ENCODE data around the gene FMO2. TPM values are rescaled to one million over a fixed set of nuclear protein-coding genes. Genes with fewer than 3 reads are reported as not detected.
A peak's percentile ranks its signal among the peaks of the same experiment; 100 is the strongest.

The FMO2 gene
- total RNA-seq, 2 experiments from 2014 or later, result not detected

GRCh38 chr1:171188388-171189266 is 3.5 kb downstream of the FMO2 start:
- H3K4me1 Mint-ChIP-seq (ENCODE audit: low read depth), result no peaks in the 10 kb centered on the region
- CTCF ChIA-PET, result interaction anchor here (0.5 to 1.1 kb wide), 5 partner anchors 107 to 1260 kb away, joined by 3 to 6 read pairs (median 3); partner anchors contain the start of gene FMO4
- intact Hi-C loops (cut with micrococcal nuclease), result loop anchor here (5.0 kb wide), 1 partner anchor 221 kb away; no protein-coding TSS in a partner anchor
- H3K27ac Mint-ChIP-seq, result no peak overlapping the region
- no peaks in the 10 kb centered on the region for H3K36me3 Mint-ChIP-seq
- H3K9me3 Mint-ChIP-seq, result no peaks in the 10 kb centered on the region
- POLR2A ChIA-PET, result no interaction called here
- peaks cover 4% of the 10 kb centered on the region for H3K27me3 Mint-ChIP-seq
- DNase-seq, result peak; percentile 46
- H3K4me3 Mint-ChIP-seq, result no peak overlapping the region

GRCh38 chr1:171191992-171192391 is 6.9 kb downstream of the FMO2 start:
- no peak for DNase-seq
- intact Hi-C loops (cut with micrococcal nuclease), result no loop called here
- H3K4me3 Mint-ChIP-seq, result no peak overlapping the region
- H3K9me3 Mint-ChIP-seq, result no peaks in the 10 kb centered on the region
- CTCF ChIA-PET, result no interaction called here
- H3K27me3 Mint-ChIP-seq, result no peaks in the 10 kb centered on the region
- no peaks in the 10 kb centered on the region for H3K36me3 Mint-ChIP-seq
- POLR2A ChIA-PET, result no interaction called here
- H3K4me1 Mint-ChIP-seq (ENCODE audit: low read depth), result no peaks in the 10 kb centered on the region
- H3K27ac Mint-ChIP-seq, result no peak overlapping the region

GRCh38 chr1:171195767-171196166 is 10.7 kb downstream of the FMO2 start:
- H3K36me3 Mint-ChIP-seq, result no peaks in the 10 kb centered on the region
- H3K27ac Mint-ChIP-seq, result no peak overlapping the region
- H3K9me3 Mint-ChIP-seq, result no peaks in the 10 kb centered on the region
- intact Hi-C loops (cut with micrococcal nuclease), result no loop called here
- ChIA-PET CTCF (no interaction called here), POLR2A (no interaction called here)
- DNase-seq, result no peak
- no peak overlapping the region for H3K4me3 Mint-ChIP-seq
- H3K27me3 Mint-ChIP-seq, result no peaks in the 10 kb centered on the region
- H3K4me1 Mint-ChIP-seq (ENCODE audit: low read depth), result no peaks in the 10 kb centered on the region

- Mint-ChIP-seq H3K27me3 (no peaks in the 10 kb centered on the region), H3K36me3 (no peaks in the 10 kb centered on the region), H3K4me3 (no peak overlapping the region), H3K9me3 (no peaks in the 10 kb centered on the region), H3K4me1 (ENCODE audit: low read depth) (no peaks in the 10 kb centered on the region), H3K27ac (no peak overlapping the region)
- CTCF ChIA-PET, result no interaction called here
- intact Hi-C loops (cut with micrococcal nuclease), result no loop called here
- DNase-seq, result no peak
- POLR2A ChIA-PET, result no interaction called here
Observed at GRCh38 chr1:171196351-171196750, 11.3 kb downstream of the FMO2 start.

GRCh38 chr1:171198081-171198480 is 13.0 kb downstream of the FMO2 start:
- CTCF ChIA-PET, result interaction anchor here (0.9 kb wide), 1 partner anchor 11 kb away, joined by 4 read pairs; no protein-coding TSS in a partner anchor

GRCh38 chr1:171204296-171204695 is 19.2 kb downstream of the FMO2 start:
- Mint-ChIP-seq H3K27me3 (peaks cover 8% of the 10 kb centered on the region), H3K4me3 (no peak overlapping the region), H3K4me1 (ENCODE audit: low read depth) (no peaks in the 10 kb centered on the region), H3K27ac (no peak overlapping the region), H3K36me3 (no peaks in the 10 kb centered on the region), H3K9me3 (no peaks in the 10 kb centered on the region)
- ChIA-PET CTCF (interaction anchor here (1.0 kb wide), 1 partner anchor 14 kb away, joined by 3 read pairs; no protein-coding TSS in a partner anchor), POLR2A (no interaction called here)
- intact Hi-C loops (cut with micrococcal nuclease), result no loop called here
- no peak for DNase-seq

More at GRCh38 chr1:171198081-171198480, 13.0 kb downstream of the FMO2 start:
- DNase-seq, result no peak
- no peak overlapping the region for H3K27ac Mint-ChIP-seq
- POLR2A ChIA-PET, result no interaction called here
- no peaks in the 10 kb centered on the region for H3K4me1 Mint-ChIP-seq (ENCODE audit: low read depth)
- H3K4me3 Mint-ChIP-seq, result no peak overlapping the region
- intact Hi-C loops (cut with micrococcal nuclease), result no loop called here
- H3K27me3 Mint-ChIP-seq, result peaks cover 1% of the 10 kb centered on the region
- H3K9me3 Mint-ChIP-seq, result no peaks in the 10 kb centered on the region
- H3K36me3 Mint-ChIP-seq, result no peaks in the 10 kb centered on the region

GRCh38 chr1:171206204-171206977 is 21.3 kb downstream of the FMO2 start:
- H3K4me1 Mint-ChIP-seq (ENCODE audit: low read depth), result no peaks in the 10 kb centered on the region
- ChIA-PET CTCF (no interaction called here), POLR2A (no interaction called here)
- H3K9me3 Mint-ChIP-seq, result no peaks in the 10 kb centered on the region
- H3K27me3 Mint-ChIP-seq, result peaks cover 8% of the 10 kb centered on the region
- no peak for DNase-seq
- H3K36me3 Mint-ChIP-seq, result no peaks in the 10 kb centered on the region
- H3K4me3 Mint-ChIP-seq, result no peak overlapping the region
- no peak overlapping the region for H3K27ac Mint-ChIP-seq
- intact Hi-C loops (cut with micrococcal nuclease), result no loop called here

GRCh38 chr1:171206978-171207355 is 21.9 kb downstream of the FMO2 start:
- peaks cover 6% of the 10 kb centered on the region for H3K27me3 Mint-ChIP-seq
- no peaks in the 10 kb centered on the region for H3K9me3 Mint-ChIP-seq
- H3K27ac Mint-ChIP-seq, result no peak overlapping the region
- DNase-seq, result no peak
- ChIA-PET POLR2A (no interaction called here), CTCF (no interaction called here)
- no peaks in the 10 kb centered on the region for H3K4me1 Mint-ChIP-seq (ENCODE audit: low read depth)
- intact Hi-C loops (cut with micrococcal nuclease), result no loop called here
- H3K36me3 Mint-ChIP-seq, result no peaks in the 10 kb centered on the region
- no peak overlapping the region for H3K4me3 Mint-ChIP-seq

GRCh38 chr1:171207377-171207776 is 22.3 kb downstream of the FMO2 start:
- ChIA-PET POLR2A (no interaction called here), CTCF (no interaction called here)
- no peaks in the 10 kb centered on the region for H3K36me3 Mint-ChIP-seq
- intact Hi-C loops (cut with micrococcal nuclease), result no loop called here
- no peaks in the 10 kb centered on the region for H3K4me1 Mint-ChIP-seq (ENCODE audit: low read depth)
- DNase-seq, result no peak
- H3K27ac Mint-ChIP-seq, result no peak overlapping the region
- peaks cover 6% of the 10 kb centered on the region for H3K27me3 Mint-ChIP-seq
- no peaks in the 10 kb centered on the region for H3K9me3 Mint-ChIP-seq
- no peak overlapping the region for H3K4me3 Mint-ChIP-seq

GRCh38 chr1:171210355-171210754 is 25.3 kb downstream of the FMO2 start:
- Mint-ChIP-seq H3K27ac (no peak overlapping the region), H3K4me1 (ENCODE audit: low read depth) (no peaks in the 10 kb centered on the region), H3K9me3 (no peaks in the 10 kb centered on the region), H3K27me3 (peaks cover 6% of the 10 kb centered on the region), H3K4me3 (no peak overlapping the region), H3K36me3 (no peaks in the 10 kb centered on the region)
- ChIA-PET POLR2A (no interaction called here), CTCF (no interaction called here)
- no peak for DNase-seq
- intact Hi-C loops (cut with micrococcal nuclease), result no loop called here

- ChIA-PET CTCF (interaction anchor here (1.9 kb wide), 1 partner anchor 101 kb away, joined by 5 read pairs; the partner anchor contains the start of gene FMO4), POLR2A (no interaction called here)
- no peaks in the 10 kb centered on the region for H3K36me3 Mint-ChIP-seq
- no peak overlapping the region for H3K27ac Mint-ChIP-seq
- no peak overlapping the region for H3K4me3 Mint-ChIP-seq
- no peaks in the 10 kb centered on the region for H3K9me3 Mint-ChIP-seq
- peaks cover 3% of the 10 kb centered on the region for H3K27me3 Mint-ChIP-seq
- H3K4me1 Mint-ChIP-seq (ENCODE audit: low read depth), result no peaks in the 10 kb centered on the region
- intact Hi-C loops (cut with micrococcal nuclease), result no loop called here
- no peak for DNase-seq
Observed at GRCh38 chr1:171212607-171213351, 27.7 kb downstream of the FMO2 start.

Data from activated CD4-positive, alpha-beta memory T cell treated with anti-CD3 and anti-CD28 coated beads for 36 hours (primary cell).